Esophagus muscularis mucosa (tissue), 4 donors: ENCODE measurements around the gene EMID1.

Experiments used
- CTCF ChIP-seq, 3 experiments: fragments of 200-600 bp in 2 of 3; fragments of 450-650 bp in 1 of 3; sonication (generic) in 2 of 3; IDR thresholded peaks; one replicate each; pipeline ENCODE4 v1.5.1; 2017 to 2019; ENCODE audit warnings: antibody characterized with exemption in 3 of 3, mild to moderate bottlenecking in 2 of 3, moderate library complexity in 1 of 3
- EP300 ChIP-seq: sonication (generic); formaldehyde crosslinking; IDR thresholded peaks from one replicate; pipeline ENCODE4 v1.6.1; 2017; ENCODE audit warnings: antibody characterized with exemption
- POLR2A ChIP-seq: fragments of 450-650 bp; IDR thresholded peaks from one replicate; pipeline ENCODE4 v1.6.1; 2017; ENCODE audit warnings: antibody characterized with exemption, moderate library complexity, mild to moderate bottlenecking, low read depth
- POLR2AphosphoS5 ChIP-seq, 2 donors: sonication (generic); formaldehyde crosslinking; IDR thresholded peaks; one replicate each; pipeline ENCODE4 v1.6.1; 2017; ENCODE audit warnings: antibody characterized with exemption in 2 of 2

- no peak for TF ChIP-seq CTCF (IDR thresholded peaks at IDR 0.05)
- TF ChIP-seq POLR2A: no peak
- TF ChIP-seq EP300: no peak
- TF ChIP-seq POLR2AphosphoS5 (IDR thresholded peaks at IDR 0.05): no peak
These were observed 66.9 kb downstream of the EMID1 start for GRCh38 chr22:29272624-29273023.
